ENCODE results near the gene CCDC88C. TPM values are rescaled to one million over a fixed set of nuclear protein-coding genes. Genes with fewer than 3 reads are reported as not detected.

Gene CCDC88C
- total and polyA plus RNA-seq, 4 donors = 16.5 to 66.0 (median 32.1) TPM

DNA sequence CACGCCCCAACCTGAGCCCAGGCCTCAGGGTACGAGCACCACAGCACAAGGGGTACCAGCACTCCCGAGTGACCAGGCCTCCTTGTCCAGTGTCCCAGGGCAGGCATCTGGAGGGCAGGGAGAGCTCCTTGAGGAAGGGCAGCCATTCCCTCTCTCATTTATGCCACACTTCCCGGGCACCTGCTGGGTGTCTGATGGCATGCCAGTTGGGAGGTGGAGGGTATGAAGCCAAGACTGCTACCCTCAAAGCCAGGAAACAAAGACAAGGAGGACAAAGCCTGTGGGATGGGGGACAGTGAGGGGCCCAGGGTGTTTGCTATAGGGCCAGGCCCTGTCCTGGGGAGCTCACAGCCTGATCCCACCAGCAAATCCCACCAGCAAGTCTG lies 45.6 kb downstream of the CCDC88C start:
- TF ChIP-seq, protein P1, sequence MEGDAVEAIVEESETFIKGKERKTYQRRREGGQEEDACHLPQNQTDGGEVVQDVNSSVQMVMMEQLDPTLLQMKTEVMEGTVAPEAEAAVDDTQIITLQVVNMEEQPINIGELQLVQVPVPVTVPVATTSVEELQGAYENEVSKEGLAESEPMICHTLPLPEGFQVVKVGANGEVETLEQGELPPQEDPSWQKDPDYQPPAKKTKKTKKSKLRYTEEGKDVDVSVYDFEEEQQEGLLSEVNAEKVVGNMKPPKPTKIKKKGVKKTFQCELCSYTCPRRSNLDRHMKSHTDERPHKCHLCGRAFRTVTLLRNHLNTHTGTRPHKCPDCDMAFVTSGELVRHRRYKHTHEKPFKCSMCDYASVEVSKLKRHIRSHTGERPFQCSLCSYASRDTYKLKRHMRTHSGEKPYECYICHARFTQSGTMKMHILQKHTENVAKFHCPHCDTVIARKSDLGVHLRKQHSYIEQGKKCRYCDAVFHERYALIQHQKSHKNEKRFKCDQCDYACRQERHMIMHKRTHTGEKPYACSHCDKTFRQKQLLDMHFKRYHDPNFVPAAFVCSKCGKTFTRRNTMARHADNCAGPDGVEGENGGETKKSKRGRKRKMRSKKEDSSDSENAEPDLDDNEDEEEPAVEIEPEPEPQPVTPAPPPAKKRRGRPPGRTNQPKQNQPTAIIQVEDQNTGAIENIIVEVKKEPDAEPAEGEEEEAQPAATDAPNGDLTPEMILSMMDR (IDR thresholded peaks at IDR 0.05; ENCODE audit: control extremely low read depth, extremely low read depth) = no peak
- Histone ChIP-seq H3K27me3 (ENCODE audit: control insufficient read depth in 3 of 3, insufficient read depth in 3 of 3, low read length in 2 of 3) (no peaks in the 10 kb centered on the region), H3K36me3 (ENCODE audit: control insufficient read depth in 4 of 4, insufficient read depth in 4 of 4, low read length in 4 of 4) (no peaks in the 10 kb centered on the region), H3K4me3 (no peak overlapping the region), H3K27ac (ENCODE audit: low read depth in 1 of 2, low read length in 1 of 2) (no peak overlapping the region), H3K4me1 (ENCODE audit: control insufficient read depth in 5 of 5, insufficient read depth in 5 of 5, low read length in 5 of 5) (peaks cover 0 to 48% (median 38%) of the 10 kb centered on the region in 5 donors), H3K9me3 (ENCODE audit: control insufficient read depth in 4 of 4, insufficient read depth in 3 of 4, low read length in 3 of 4) (no peaks in the 10 kb centered on the region), H3K9ac (ENCODE audit: insufficient read depth in 1 of 2, low read length in 2 of 2) (no peak overlapping the region)
- ATAC-seq (ENCODE audit: insufficient read depth, low FRiP score) (no peak), DNase-seq (no peak)
- WGBS, 2 donors = 94 to 95% methylated on average over 4 of the region's 4 CpGs

DNA sequence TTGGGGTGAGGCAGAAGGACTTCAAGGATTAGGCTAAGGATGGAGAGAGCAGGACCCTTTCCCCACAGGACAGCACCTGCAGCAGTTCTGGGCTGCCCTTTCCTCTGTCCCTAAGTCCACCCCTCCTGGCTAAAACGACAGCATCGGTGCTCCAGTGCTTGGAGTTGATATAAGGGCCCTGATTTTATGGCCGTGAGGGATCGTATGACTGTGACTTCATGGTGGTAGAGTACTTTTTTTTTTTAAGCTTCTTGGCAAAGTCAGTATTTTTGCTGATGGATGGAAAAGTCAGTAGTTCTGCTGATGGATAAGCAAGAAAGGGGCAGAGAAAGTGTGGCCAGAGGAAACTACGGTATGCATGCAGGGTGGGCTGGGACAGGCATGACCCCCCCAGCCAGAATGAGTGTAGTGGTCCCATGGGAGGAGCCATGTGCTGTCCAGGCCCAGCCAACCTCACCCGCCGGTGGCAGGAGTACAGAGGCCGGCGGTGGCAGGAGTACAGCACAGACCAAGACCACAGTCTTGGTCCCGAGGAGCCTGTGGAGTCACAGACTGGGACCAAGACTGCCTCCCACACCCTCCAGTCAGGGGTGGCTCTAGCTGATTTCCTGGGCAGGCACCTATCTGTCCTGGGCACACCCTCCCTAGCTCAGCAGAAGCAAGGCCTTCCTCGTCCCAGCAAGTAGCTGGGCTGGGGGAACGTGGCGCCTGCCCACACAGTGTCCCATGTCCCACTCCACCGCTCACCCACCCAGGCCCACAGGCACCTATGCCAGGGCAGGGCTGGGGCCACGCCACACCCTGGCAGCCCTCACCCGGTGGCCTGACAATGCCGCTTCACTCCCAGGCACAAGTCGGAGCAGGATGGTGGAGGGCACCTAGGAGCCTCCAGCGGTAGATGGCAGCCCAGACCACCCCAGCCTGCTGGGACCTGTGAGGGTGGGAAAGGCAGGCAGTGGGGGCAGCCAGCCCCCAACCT lies 46.3 kb downstream of the CCDC88C start:
- ATAC-seq (ENCODE audit: insufficient read depth, low FRiP score) = no peak
- peak in 2 of 3 donors; percentile 50 to 58 for DNase-seq
- H3K4me1 ChIP-seq (ENCODE audit: control insufficient read depth in 5 of 5, insufficient read depth in 5 of 5, low read length in 5 of 5) = peaks cover 0 to 46% (median 38%) of the 10 kb centered on the region in 5 donors
- H3K9me3 ChIP-seq (ENCODE audit: control insufficient read depth in 4 of 4, insufficient read depth in 3 of 4, low read length in 3 of 4) = no peaks in the 10 kb centered on the region
- no peaks in the 10 kb centered on the region for H3K27me3 ChIP-seq (ENCODE audit: control insufficient read depth in 3 of 3, insufficient read depth in 3 of 3, low read length in 2 of 3)
- H3K4me3 ChIP-seq = no peak overlapping the region
- H3K27ac ChIP-seq (ENCODE audit: low read depth in 1 of 2, low read length in 1 of 2) = no peak overlapping the region
- no peak overlapping the region for H3K9ac ChIP-seq (ENCODE audit: insufficient read depth in 1 of 2, low read length in 2 of 2)
- TF ChIP-seq, protein P1 (IDR thresholded peaks at IDR 0.05; ENCODE audit: control extremely low read depth, extremely low read depth) = no peak
- no peaks in the 10 kb centered on the region for H3K36me3 ChIP-seq (ENCODE audit: control insufficient read depth in 4 of 4, insufficient read depth in 4 of 4, low read length in 4 of 4)
- WGBS, 2 donors = 82 to 87% methylated on average over 19 of the region's 19 CpGs

DNA sequence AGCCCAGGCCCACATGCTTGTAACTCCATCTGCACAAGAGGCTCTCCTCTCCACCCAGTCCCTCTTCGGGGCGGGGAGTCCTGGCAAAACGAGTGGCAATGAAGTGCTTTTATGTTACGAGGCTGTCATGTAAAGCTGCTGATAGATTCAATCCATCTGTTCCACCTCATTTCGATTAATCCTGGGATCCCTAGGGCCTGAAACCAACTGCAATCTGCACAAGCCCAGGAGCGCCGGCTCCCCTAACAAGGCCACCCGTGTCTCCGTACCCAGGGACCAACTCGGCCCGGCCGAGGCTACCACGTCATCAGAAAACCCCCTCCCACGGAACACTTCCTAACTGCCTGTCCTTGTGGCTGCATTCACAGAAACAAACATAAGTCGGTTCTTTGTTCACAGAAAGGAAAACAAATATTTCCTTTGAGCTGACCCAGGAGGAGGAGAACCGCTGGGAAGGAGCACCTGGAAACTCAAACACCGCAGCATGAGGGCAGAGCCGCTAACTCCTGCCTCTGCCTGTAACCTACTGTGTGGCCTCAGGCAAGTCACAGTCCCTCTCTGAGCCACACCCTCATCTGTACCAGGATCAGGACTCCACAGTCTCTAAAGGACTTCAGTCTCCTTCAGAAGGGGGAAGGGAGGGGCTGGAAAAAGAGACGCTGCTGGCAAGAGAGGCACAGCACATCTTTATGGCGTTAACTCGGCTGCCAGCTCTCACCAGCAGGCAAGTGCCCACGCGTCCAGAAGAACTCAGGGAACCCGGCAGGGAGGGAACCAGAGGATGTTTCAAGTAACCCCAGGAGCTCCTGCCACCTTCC lies 47.8 kb downstream of the CCDC88C start:
- WGBS, 2 donors = 32 to 63% methylated on average over 24 of the region's 24 CpGs
- Histone ChIP-seq H3K27ac (ENCODE audit: low read depth in 1 of 2, low read length in 1 of 2) (peak overlapping the region in 1 of 2 donors; percentile 43), H3K36me3 (ENCODE audit: control insufficient read depth in 4 of 4, insufficient read depth in 4 of 4, low read length in 4 of 4) (no peaks in the 10 kb centered on the region), H3K9ac (ENCODE audit: insufficient read depth in 1 of 2, low read length in 2 of 2) (peak overlapping the region; percentile 53 to 56), H3K4me3 (no peak overlapping the region), H3K27me3 (ENCODE audit: control insufficient read depth in 3 of 3, insufficient read depth in 3 of 3, low read length in 2 of 3) (no peaks in the 10 kb centered on the region), H3K4me1 (ENCODE audit: control insufficient read depth in 5 of 5, insufficient read depth in 5 of 5, low read length in 5 of 5) (peaks cover 0 to 46% (median 35%) of the 10 kb centered on the region in 5 donors), H3K9me3 (ENCODE audit: control insufficient read depth in 4 of 4, insufficient read depth in 3 of 4, low read length in 3 of 4) (no peaks in the 10 kb centered on the region)
- TF ChIP-seq, protein P1 (IDR thresholded peaks at IDR 0.05; ENCODE audit: control extremely low read depth, extremely low read depth) = no peak
- DNase-seq (peak; percentile 85 to 96 (median 94)), ATAC-seq (ENCODE audit: insufficient read depth, low FRiP score) (no peak)

All from lung (tissue), 12 donors.